HG03175 (cell line): Measurements from ENCODE around the gene UNC13A.
"Not testable (repeated sequence)": the region's sequence is repeated elsewhere in the genome, so short reads cannot be mapped to it uniquely, and the experiment has no call there.

Experiments used
- ATAC-seq: cut with Tn5 transposase; IDR thresholded peaks from one replicate; pipeline ENCODE4 v1.9.1; 2021; ENCODE audit warnings: mild to moderate bottlenecking, moderate library complexity; ENCODE audit not compliant: unreplicated experiment

UNC13A gene

GRCh38 chr19:17606590-17607185 is 81.5 kb downstream of the UNC13A start:
- no peak for ATAC-seq

DNA sequence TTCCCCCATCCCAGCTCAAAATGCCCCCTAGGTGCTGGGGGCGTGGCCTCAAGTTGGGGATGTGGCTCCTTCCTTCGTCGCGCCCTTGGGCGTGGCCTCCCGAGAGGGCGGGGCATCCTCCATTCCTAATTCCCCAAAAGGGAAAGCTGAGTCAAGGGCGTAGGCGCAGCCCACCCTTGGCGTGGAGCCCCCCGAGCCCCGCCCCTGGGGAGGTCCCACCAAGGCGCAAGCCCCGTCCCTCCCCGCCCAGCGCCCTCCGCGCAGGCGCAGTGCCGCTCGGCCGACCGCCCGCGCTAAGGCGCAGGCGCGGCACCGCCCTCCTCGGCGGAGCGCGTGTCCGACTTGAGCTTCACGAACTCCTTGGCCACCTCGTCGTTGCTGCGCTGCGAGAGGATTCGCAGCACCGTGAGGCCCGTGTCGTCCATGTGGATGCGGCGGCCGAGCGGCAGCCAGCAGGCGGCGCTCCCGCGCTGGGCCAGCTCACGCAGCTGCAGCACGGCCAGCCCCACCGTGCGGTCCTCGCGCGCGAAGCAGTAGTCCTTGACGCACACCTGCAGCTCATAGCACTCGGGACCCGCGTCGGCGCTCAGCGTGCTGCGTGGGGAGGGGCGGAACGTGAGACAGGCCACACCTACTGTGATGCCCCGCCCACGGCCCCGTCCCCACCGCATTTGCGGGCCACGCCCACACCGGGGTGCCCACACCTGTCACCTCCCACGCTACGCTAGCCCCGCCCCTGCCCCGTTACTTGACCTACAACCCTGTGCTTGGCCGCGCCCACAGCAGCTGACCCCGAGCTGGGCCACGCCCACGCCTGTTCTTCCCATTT is 82.2 kb downstream of the UNC13A start:
- ATAC-seq = peak; percentile 83

DNA sequence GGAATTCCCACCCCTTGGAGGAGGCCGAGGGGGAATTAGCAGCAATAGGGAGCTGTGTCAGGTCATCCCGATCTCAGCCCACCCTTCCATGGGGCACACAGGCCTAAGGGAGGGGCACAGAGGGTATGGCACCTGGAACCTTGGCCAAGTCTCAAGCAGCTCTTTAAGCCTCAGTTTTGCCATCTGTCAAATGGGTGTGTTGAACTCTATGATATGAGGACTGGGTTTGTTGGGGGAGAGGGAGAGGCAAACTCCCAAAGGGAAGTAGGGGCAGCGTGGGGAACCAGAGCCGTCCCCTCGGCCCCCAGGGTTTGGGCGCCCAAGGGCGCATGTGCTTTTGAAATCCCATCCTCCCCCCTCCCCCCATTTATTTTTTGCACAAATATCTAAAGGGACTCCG is 83.0 kb downstream of the UNC13A start:
- ATAC-seq = no peak

DNA sequence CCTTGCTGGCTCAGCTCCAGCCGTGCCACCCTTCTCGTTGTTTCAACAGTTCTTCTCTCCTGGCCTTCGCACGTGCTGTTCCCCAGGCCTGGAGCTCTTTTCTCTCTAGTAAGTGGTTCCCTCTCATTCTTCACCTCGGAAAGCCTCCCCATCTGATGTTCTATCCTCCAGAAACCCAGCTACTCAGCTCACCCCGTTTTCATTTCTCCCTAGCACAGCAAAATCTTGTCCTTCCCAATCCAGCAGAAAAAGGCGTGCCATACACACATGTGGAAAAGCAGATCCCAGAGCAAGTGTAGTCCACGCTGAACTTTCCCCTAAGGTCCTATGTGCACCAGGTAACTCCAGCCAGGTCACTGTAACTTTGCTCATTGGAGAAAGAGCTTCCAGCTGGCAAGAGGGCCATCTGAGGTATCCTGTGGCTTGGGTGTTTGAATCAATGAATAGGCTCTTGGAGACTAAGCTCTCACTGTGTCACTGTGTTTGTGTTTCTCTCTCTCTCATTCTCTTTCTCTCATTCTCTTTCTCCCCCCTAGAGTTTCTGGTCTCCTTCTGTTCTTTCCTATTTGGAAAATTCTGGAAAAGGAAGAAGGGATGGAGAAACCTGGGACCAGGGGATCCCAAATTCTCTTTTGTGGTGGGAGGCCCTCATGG is 83.7 kb downstream of the UNC13A start:
- no peak for ATAC-seq

- ATAC-seq = no peak
Observed at GRCh38 chr19:17602872-17603510, 85.2 kb downstream of the UNC13A start.

DNA sequence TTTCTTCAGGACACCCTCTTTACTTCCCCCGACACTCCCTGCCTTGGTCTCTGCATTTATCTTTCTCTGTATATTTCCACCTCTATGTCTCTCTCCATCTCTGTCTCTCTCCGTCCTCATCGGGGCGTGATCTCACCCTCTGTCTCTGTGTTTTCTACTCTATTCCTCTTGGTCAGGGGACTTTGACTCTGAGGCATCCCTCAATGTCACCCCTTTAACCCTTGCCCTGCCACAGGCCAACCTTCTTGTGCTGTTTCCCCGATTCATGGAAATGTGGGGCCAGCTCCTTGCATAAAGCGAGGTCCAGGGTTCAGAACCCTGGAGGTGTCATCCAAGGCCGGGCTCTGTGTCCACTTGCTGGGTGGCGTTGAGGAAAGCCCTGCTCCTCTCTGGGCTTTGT is 85.9 kb downstream of the UNC13A start:
- ATAC-seq = no peak

GRCh38 chr19:17601683-17602082 is 86.5 kb downstream of the UNC13A start:
- ATAC-seq = no peak

DNA sequence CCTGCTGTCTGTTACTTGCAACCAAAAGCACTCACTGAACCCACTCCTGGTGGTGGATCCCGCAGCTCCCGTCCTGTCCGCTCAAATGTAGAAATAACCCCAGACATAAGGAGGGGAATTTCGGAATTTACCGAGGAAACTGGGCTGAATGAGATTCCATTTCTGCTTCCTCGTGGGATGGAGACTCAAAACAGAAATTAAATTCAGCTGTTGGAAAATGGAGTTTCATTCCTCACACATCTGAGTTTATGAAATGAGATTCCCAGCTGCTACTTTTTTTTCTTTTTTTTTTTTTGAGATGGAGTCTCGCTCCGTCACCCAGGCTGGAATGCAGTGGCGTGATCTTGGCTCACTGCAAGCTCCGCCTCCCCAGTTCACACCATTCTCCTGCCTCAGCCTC is 88.4 kb downstream of the UNC13A start:
- ATAC-seq = no peak

DNA sequence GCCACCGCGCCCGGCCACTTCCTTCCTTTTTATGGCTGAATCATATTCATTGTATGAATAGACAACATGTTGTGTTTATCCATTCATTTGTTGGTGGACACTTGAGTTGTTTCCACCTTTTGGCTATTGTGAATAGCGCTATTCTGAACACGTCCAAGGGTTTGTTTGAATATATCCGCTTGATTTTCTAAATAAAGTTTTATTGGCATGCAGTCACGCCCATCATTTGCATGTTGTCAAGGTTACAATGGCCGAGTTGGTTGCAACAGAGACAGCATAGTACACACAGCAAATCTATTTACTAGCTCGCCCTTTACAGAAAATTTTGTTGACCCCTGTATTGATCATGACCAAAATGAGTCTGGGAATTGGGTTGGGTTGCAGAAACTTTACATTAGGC is 89.2 kb downstream of the UNC13A start:
- no peak for ATAC-seq

- ATAC-seq = not testable (repeated sequence)
Observed at GRCh38 chr19:17598063-17598462, 90.1 kb downstream of the UNC13A start.

GRCh38 chr19:17594296-17594695 is 93.9 kb downstream of the UNC13A start:
- not testable (repeated sequence) for ATAC-seq

DNA sequence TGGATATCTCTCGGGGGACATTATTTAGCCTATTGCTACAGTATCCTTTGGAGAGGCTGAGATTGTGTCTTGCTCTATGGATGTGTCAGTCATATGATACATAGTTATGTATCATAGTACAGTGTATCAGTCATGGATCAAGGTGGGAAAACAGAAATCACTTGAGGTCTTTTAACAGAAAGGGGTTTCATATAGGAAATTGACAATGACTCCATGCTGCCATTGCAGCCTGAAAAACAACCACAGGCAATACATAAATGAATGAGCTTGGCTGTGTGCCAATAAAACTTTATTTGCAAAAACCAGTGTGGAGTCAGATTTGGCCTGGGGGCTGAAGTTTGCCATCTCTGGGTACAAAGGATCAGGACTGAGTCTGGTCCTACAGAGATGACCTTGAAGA is 97.3 kb downstream of the UNC13A start:
- ATAC-seq = no peak

DNA sequence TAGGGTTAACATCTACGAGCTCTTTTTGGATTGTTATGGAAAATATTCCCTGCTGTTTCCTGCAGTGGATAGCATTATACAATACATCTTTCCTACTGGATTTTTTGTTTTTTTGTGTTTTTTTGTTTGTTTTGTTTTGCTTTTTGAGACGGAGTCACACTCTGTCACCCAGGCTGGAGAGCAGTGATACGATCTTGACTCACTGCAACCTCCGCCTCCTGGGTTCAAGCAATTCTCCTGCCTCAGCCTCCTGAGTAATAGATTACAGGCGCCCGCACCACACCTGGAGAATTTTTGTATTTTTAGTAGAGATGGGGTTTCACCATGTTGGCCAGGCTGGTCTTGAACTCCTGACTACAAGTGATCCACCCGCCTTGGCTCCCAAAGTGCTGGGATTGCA is 102.8 kb downstream of the UNC13A start:
- not testable (repeated sequence) for ATAC-seq

DNA sequence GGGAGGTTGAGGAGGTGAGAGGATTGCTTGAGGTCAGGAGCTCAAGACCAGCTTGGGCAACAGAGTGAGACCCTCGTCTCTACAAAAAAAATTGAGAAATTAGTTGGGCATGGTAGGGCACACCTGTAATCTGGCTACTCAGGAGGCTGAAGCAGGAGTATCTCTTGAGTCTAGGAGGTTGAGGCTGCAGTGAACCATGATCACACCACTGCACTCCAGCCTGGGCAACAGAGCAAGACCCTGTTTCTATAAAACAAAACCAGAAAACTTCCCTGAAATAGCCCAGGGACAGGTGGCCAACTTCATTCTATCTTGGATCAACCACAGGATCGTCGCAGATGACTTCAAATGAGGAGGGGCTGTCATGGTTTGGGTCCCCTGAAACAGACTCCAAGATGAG is 104.0 kb downstream of the UNC13A start:
- ATAC-seq = no peak

GRCh38 chr19:17582613-17583012 is 105.5 kb downstream of the UNC13A start:
- ATAC-seq = no peak

DNA sequence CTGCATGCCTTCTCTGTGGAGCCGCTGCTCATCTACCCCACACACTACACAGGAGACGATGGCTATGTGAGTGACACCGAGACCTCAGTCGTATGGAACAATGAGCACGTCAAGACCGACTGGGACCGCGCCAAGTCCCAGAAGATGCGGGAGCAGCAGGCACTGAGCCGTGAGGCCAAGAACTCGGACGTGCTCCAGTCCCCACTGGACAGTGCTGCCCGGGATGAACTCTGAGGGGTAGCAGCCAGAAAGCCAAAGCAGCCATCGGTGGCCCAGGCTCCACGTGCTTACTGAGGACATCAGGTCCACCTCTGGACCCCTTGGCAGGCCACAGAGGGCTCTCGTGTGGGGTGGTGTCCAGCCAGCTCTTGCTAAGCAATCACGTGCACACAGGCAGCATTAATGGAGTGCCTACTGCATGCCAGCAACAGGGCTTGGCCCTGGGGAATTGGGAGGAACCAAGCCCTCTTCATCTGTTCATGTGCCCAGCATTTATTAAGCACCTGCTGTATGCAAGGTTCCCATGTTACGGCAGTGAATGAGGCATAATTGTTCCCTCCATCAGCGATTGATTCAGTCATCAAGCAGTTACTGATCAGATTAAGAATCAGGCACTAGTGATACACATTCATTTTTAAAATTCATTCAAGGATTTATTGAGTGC is 106.8 kb downstream of the UNC13A start:
- no peak for ATAC-seq

- ATAC-seq = no peak
Observed at GRCh38 chr19:17580470-17581144, 107.5 kb downstream of the UNC13A start.

DNA sequence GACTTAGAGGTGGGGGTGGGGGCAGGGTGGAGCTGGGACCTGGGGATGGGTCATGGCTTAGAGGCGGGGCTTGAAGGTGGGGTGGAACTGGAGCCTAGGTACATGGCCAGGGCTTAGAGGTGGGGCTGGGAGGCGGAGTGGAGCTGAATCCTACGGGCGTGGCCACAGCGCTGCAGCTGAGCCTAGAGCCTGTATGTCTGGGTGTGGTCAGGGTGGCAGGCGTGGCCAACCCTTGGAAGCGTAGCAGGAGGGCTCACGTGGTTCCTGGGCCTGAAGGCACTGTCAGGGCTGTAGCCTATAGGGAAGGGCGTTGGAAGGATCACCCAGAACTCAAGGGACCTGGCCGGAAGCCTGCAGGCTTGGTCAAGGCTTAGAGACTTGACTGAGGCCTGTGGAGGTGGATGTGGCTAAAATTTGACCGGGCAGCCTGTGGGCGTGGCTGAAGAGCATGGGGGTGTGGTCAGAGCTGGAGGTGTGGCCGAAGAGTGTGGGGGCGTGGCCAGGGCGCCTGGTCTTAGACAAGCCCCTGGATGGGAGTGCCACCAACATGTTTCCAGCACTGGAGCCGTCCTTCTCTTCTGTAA is 108.4 kb downstream of the UNC13A start:
- no peak for ATAC-seq

- ATAC-seq = no peak
Observed at GRCh38 chr19:17577457-17578097, 110.6 kb downstream of the UNC13A start.
